ENCODE data around the gene TIMELESS.

GRCh38 chr12:56454557-56454956, 5.3 kb upstream of the TIMELESS start, which contains the start of gene MIP:
- TF ChIP-seq CTCF (conservative IDR thresholded peaks at IDR 0.05; ENCODE audit: low read length) = no peak
- TF ChIP-seq EZH2phosphoT487 (IDR thresholded peaks at IDR 0.05; ENCODE audit: borderline replicate concordance) = no peak

Data from Loucy (cell line).